HG03575 (cell line): ENCODE data around the gene TTC7B.

Experiments
- ATAC-seq: cut with Tn5 transposase; IDR thresholded peaks from one replicate; pipeline ENCODE4 v1.9.1; 2021; ENCODE audit not compliant: unreplicated experiment, insufficient number of reproducible peaks, low FRiP score; ENCODE audit errors: extremely low read depth

The TTC7B gene

DNA sequence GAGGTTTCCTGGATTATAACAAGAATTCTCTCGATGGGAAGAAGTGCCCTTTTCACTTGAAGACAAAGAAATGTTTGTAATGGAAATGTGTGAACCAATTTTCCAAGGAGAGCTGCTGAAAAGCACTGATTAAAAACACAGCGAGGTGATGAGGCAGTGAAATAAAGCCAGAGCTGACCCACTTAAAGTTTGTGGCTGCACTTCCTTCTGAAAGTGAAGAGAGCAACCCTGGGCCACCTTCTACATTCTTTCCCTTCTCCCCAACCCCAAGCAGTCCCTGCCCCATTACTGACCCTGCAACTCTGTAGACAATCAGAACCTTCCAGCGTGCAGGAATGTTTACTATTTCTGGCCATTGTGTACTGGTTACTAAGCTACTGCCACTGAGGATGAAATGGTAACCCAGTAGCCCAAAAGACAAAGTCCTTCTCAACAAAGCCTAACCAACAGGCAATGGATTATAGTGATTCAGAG is 173.9 kb downstream of the TTC7B start:
- no peak for ATAC-seq

- ATAC-seq = no peak
Observed at GRCh38 chr14:90641615-90642243, 174.5 kb downstream of the TTC7B start.

GRCh38 chr14:90641168-90641567 is 175.1 kb downstream of the TTC7B start:
- ATAC-seq = no peak

GRCh38 chr14:90639641-90640040 is 176.6 kb downstream of the TTC7B start:
- ATAC-seq = no peak

GRCh38 chr14:90632871-90633270 is 183.4 kb downstream of the TTC7B start:
- no peak for ATAC-seq

- ATAC-seq = no peak
Observed at GRCh38 chr14:90632451-90632850, 183.8 kb downstream of the TTC7B start.

- no peak for ATAC-seq
Observed at GRCh38 chr14:90630171-90630806, 185.9 kb downstream of the TTC7B start.

DNA sequence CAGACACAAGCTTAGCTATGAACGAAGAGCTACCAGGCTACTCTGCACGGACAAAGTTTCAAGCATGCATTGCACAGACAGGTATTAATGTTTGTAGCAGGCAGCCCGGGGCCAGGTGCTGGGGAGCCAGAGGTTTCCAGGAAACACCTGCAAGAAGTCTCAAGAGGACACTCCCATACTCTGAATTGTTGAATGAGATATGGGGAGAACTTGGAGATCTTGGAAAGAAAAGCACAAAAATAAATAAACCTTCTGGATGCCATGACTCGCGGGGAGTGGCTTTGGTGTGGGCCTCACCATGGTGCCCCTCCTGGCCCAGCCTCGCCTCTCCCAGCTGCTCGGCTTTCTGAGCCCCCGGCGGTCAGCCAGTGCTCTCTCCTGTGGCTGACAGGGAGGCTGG is 186.8 kb downstream of the TTC7B start:
- ATAC-seq = no peak

DNA sequence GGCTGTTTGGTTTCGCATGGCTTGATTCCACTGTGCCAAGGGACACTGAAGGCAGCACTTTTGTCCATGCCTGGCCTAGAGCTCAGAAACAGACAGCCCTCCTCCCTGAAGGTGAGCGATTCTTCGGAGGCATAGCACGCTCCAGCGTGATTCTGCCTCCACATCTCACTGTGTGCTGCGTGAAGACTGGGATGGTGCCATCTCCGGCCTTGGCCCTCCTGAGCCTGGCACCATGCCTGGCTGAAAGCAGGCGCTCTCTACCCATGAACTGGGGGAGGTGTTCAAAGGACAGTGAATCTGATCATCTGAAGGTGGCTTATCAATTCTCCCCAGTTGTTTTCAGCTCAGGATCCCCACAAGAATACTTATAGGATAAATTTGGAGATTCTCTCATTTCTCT is 187.4 kb downstream of the TTC7B start:
- no peak for ATAC-seq

GRCh38 chr14:90627478-90627877 is 188.8 kb downstream of the TTC7B start:
- no peak for ATAC-seq

GRCh38 chr14:90626550-90626949 is 189.7 kb downstream of the TTC7B start:
- no peak for ATAC-seq

DNA sequence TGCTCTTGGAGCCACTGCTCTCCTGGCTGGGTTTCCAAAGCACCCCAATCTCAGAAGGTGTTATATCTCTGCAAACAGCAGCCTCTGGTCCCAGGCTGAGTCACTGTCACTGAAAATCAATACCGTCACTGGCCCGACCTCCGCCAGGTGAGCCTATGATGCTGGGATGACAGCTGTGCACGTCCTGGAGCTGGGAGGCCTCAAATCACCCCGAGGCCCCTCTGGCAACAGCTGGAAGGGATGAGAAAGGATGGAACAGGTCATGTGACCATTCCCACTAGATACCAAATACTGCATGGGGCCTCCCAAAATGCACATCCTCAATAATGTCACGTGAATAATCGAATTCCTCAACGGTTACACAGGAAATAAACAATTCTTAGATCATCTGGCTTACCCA is 190.8 kb downstream of the TTC7B start:
- ATAC-seq = no peak

DNA sequence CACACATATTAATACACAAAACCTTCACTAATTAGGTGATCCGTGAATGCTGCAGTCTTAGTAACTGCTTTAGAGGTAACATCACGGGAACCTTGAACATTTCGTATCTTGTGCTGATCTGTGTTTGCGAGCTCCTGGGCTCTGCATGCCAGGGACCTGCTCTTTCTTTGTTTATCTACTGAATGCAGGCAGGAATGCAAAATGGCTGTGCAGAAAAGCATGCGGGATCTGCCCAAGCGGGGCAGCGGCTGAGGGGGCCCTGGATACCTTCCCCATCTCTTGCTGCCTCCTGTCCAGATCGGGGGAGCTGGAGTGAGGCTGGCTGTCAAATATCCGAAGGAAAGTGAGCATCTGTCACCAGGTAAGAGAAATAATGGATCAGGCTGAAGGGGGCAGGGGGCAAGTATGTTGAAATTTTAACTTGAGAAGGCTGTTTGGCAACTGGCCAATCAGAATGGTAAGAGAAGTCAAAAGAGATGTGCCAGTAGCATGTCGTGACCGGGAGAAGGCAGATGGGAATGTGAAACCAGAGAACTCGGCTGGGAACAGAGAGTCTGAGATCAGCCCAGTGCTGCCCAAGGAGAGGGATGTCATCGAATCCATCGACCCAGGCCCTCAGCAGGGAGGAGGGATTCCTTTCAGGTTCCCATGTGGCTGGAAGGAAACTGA is 191.4 kb downstream of the TTC7B start:
- no peak for ATAC-seq

DNA sequence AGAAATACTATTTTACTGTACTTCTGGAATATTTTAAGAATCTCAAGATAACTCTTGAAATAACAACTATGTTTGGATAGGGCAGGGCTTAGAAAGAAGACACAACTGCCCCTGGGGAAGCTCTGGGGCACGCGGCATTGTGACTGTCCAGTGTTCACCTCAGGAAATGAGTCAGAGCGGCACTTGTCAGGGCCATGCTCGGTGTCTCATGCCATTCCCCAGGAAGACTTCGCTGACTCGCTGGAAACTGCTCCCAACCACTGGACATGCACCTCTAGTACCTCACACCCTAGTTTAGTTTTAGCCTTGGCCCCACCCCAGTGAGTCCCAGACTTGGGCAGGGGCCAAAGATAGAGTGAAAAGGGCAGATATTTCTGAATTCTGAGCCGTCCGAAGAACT is 192.0 kb downstream of the TTC7B start:
- ATAC-seq = no peak

- no peak for ATAC-seq
Observed at GRCh38 chr14:90621201-90621600, 195.0 kb downstream of the TTC7B start.

- no peak for ATAC-seq
Observed at GRCh38 chr14:90620568-90621077, 195.6 kb downstream of the TTC7B start.

- no peak for ATAC-seq
Observed at GRCh38 chr14:90619911-90620310, 196.3 kb downstream of the TTC7B start.

DNA sequence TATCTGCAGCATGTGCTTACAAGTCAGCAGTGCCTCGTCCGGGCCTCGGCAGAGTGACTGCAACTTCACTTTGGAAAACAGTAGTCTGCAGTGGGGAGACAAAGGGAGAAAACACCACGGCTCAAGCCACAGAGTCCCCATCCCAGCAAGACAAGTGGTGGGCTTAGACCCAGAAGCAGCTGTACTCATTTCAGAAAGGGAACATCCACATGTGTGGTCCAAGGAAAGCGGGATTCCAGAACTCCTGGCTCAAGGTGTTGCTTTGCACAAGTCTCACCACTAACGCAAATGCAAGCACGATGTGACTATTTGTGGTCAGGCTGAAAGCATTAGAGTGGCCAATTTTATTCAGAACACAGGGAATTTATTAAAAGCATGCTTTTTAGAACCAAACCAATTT is 198.3 kb downstream of the TTC7B start:
- ATAC-seq = no peak

DNA sequence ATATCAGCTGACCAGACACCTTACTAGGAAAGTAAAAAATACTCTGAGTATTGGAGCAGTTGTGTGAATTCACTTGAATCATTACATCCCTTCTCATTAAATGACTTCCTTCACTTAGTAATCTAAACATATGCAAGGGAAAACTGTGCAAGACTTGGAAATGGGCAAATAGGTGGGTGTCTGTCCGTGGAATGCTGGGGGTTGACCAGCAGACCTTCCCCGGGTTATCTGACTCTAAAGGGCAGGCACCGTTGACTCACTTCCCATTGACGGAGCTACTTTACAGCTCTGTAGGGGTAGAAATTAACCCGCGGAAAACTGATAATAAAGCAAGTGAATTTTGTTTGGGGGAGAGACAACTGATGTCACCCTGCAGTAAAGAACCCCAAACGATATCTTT is 199.3 kb downstream of the TTC7B start:
- no peak for ATAC-seq

GRCh38 chr14:90616313-90616712 is 199.9 kb downstream of the TTC7B start:
- ATAC-seq = no peak
